WTC11 (cell line): ENCODE measurements around the gene ENTR1. TPM values are rescaled to one million over a fixed set of nuclear protein-coding genes. Genes with fewer than 3 reads are reported as not detected.

Experiments
- ATAC-seq: fragments of 200-7000 bp; cut with Tn5 transposase; 2 replicates; pipeline ENCODE4 v1.10.0; 2021; ENCODE audit warnings: mild to moderate bottlenecking, moderate library complexity
- CTCF ChIA-PET: fragments of 300-600 bp; sonication (Branson Sonifier 250); formaldehyde crosslinking; loops from one replicate; lab custom pipeline; 2021; ENCODE audit warnings: antibody characterized with exemption; lab: Charles Lee
- POLR2A ChIA-PET: fragments of 350-600 bp; sonication (Branson Sonifier 250); formaldehyde crosslinking; loops from one replicate; lab custom pipeline; 2021; ENCODE audit warnings: antibody characterized with exemption; lab: Charles Lee
- DNase-seq: peaks from one replicate; pipeline ENCODE4 v3.0.0; 2021; ENCODE audit warnings: low spot score
- H3K27ac Mint-ChIP-seq: 2 replicates; pipeline ENCODE4 v1.8.0; 2021; ENCODE audit warnings: mixed read lengths
- H3K27me3 Mint-ChIP-seq: 2 replicates; pipeline ENCODE4 v1.8.0; 2021; ENCODE audit warnings: low read depth, mild to moderate bottlenecking, moderate library complexity, mixed read lengths
- H3K36me3 Mint-ChIP-seq: 2 replicates; pipeline ENCODE4 v1.8.0; 2021; ENCODE audit warnings: mixed read lengths
- H3K4me1 Mint-ChIP-seq: 2 replicates; pipeline ENCODE4 v1.8.0; 2022; ENCODE audit warnings: mixed read lengths
- H3K4me3 Mint-ChIP-seq: 2 replicates; pipeline ENCODE4 v1.8.0; 2021; ENCODE audit warnings: mild to moderate bottlenecking, moderate library complexity, mixed read lengths
- H3K9me3 Mint-ChIP-seq: 2 replicates; pipeline ENCODE4 v1.8.0; 2021; ENCODE audit warnings: mixed read lengths
- CBFB ChIP-seq: sonication (generic); formaldehyde crosslinking; IDR thresholded peaks from 2 replicates; pipeline ENCODE4 v1.8.1; 2022; ENCODE audit warnings: mild to moderate bottlenecking, low read depth, missing genetic modification reagents
- CREM ChIP-seq: sonication (generic); formaldehyde crosslinking; IDR thresholded peaks from 2 replicates; pipeline ENCODE4 v1.8.1; 2022; ENCODE audit warnings: mild to moderate bottlenecking, missing genetic modification reagents, moderate library complexity
- E2F1 ChIP-seq: sonication (generic); formaldehyde crosslinking; IDR thresholded peaks from 2 replicates; pipeline ENCODE4 v1.8.0; 2022; ENCODE audit warnings: mild to moderate bottlenecking, missing genetic modification reagents
- E2F4 ChIP-seq: sonication (generic); formaldehyde crosslinking; IDR thresholded peaks from 2 replicates; pipeline ENCODE4 v1.8.1; 2022; ENCODE audit warnings: low read depth, mild to moderate bottlenecking, moderate library complexity, missing genetic modification reagents, borderline replicate concordance
- ETV6 ChIP-seq: sonication (generic); formaldehyde crosslinking; IDR thresholded peaks from 2 replicates; pipeline ENCODE4 v1.8.1; 2022; ENCODE audit warnings: mild to moderate bottlenecking, missing genetic modification reagents
- FOXK1 ChIP-seq: sonication (generic); formaldehyde crosslinking; IDR thresholded peaks from 2 replicates; pipeline ENCODE4 v1.8.0; 2022; ENCODE audit warnings: mild to moderate bottlenecking, moderate library complexity, missing genetic modification reagents
- FOXP4 ChIP-seq: sonication (generic); formaldehyde crosslinking; IDR thresholded peaks from 2 replicates; pipeline ENCODE4 v1.8.0; 2022; ENCODE audit warnings: mild to moderate bottlenecking, missing genetic modification reagents
- IRF1 ChIP-seq: sonication (generic); formaldehyde crosslinking; IDR thresholded peaks from 2 replicates; pipeline ENCODE4 v1.8.0; 2023; ENCODE audit warnings: missing genetic modification reagents
- JUN ChIP-seq: sonication (generic); formaldehyde crosslinking; IDR thresholded peaks from 2 replicates; pipeline ENCODE4 v1.8.0; 2023; ENCODE audit warnings: mild to moderate bottlenecking, missing genetic modification reagents
- MAX ChIP-seq: sonication (generic); formaldehyde crosslinking; IDR thresholded peaks from 2 replicates; pipeline ENCODE4 v1.8.0; 2022; ENCODE audit warnings: mild to moderate bottlenecking, missing genetic modification reagents
- SMAD3 ChIP-seq: sonication (generic); formaldehyde crosslinking; IDR thresholded peaks from 2 replicates; pipeline ENCODE4 v1.8.0; 2022; ENCODE audit warnings: missing genetic modification reagents, mild to moderate bottlenecking, borderline replicate concordance
- SMAD4 ChIP-seq: sonication (generic); formaldehyde crosslinking; IDR thresholded peaks from 2 replicates; pipeline ENCODE4 v1.8.0; 2022; ENCODE audit warnings: mild to moderate bottlenecking, missing genetic modification reagents
- ZBTB43 ChIP-seq: sonication (generic); formaldehyde crosslinking; IDR thresholded peaks from 2 replicates; pipeline ENCODE4 v1.8.1; 2023; ENCODE audit warnings: mild to moderate bottlenecking, missing genetic modification reagents
- ZNF317 ChIP-seq: sonication (generic); formaldehyde crosslinking; IDR thresholded peaks from 2 replicates; pipeline ENCODE4 v1.8.1; 2023; ENCODE audit warnings: low read depth, mild to moderate bottlenecking, moderate library complexity, missing genetic modification reagents, borderline replicate concordance
- ZNF423 ChIP-seq: fragments of 250-450 bp; sonication (Bioruptor Pico); IDR thresholded peaks from 2 replicates; pipeline ENCODE4 v2.1.2; 2022; ENCODE audit warnings: mild to moderate bottlenecking, moderate library complexity
- total RNA-seq: library from RNA; stranded (reverse); gene quantifications from 3 replicates; pipeline ENCODE4 v1.2.3, GENCODE V29; 2021

The ENTR1 gene
- total RNA-seq, 1 experiment from 2014 or later, result 140 TPM

- TF ChIP-seq IRF1 (CRISPR knock-in tag) (no peak), JUN (no peak), ZNF317 (CRISPR knock-in tag) (no peak), ZNF423 (no peak), FOXP4 (no peak)
Observed at GRCh38 chr9:136432591-136432990, 22.2 kb upstream of the ENTR1 start (continued).

- Mint-ChIP-seq H3K27me3 (no peaks in the 10 kb centered on the region), H3K4me1 (peaks cover 3% of the 10 kb centered on the region), H3K4me3 (no peak overlapping the region), H3K9me3 (no peaks in the 10 kb centered on the region), H3K27ac (no peak overlapping the region), H3K36me3 (peaks cover 2% of the 10 kb centered on the region; the same call in 1 of the 2 replicates)
- TF ChIP-seq ZBTB43 (CRISPR knock-in tag) (no peak), E2F4 (CRISPR knock-in tag) (no peak), CBFB (CRISPR knock-in tag) (no peak), E2F1 (no peak), SMAD4 (CRISPR knock-in tag) (no peak), CREM (no peak), FOXK1 (CRISPR knock-in tag) (no peak), MAX (CRISPR knock-in tag) (no peak)
- POLR2A ChIA-PET, result no interaction called here
- DNase-seq (no peak), ATAC-seq (no peak)
- CTCF ChIA-PET, result no interaction called here
Observed at GRCh38 chr9:136431782-136432350, 21.5 kb upstream of the ENTR1 start.

- no peaks in the 10 kb centered on the region for H3K4me1 Mint-ChIP-seq
- H3K36me3 Mint-ChIP-seq, result no peaks in the 10 kb centered on the region
- TF ChIP-seq ETV6 (CRISPR knock-in tag) (no peak), SMAD3 (CRISPR knock-in tag) (no peak), FOXK1 (CRISPR knock-in tag) (no peak)
- no peak overlapping the region for H3K4me3 Mint-ChIP-seq
- H3K9me3 Mint-ChIP-seq, result no peaks in the 10 kb centered on the region
- DNase-seq (no peak), ATAC-seq (no peak)
- ChIA-PET POLR2A (no interaction called here), CTCF (interaction anchor here (1.0 to 1.3 kb wide), 4 partner anchors 8 to 213 kb away, joined by 3 to 5 read pairs (median 3); no protein-coding TSS in a partner anchor)
- no peak overlapping the region for H3K27ac Mint-ChIP-seq
- no peaks in the 10 kb centered on the region for H3K27me3 Mint-ChIP-seq
Observed at GRCh38 chr9:136430588-136431234, 20.3 kb upstream of the ENTR1 start.
